Skeletal muscle satellite cell (primary cell): ENCODE measurements around the gene ZNF598.

Experiments used
- H3K27me3 ChIP-seq: 2 replicates; pipeline ENCODE4 v1.7.0; 2013; ENCODE audit warnings: low read length; ENCODE audit not compliant: control insufficient read depth, insufficient read depth
- H3K36me3 ChIP-seq: 2 replicates; pipeline ENCODE4 v1.7.0; 2013; ENCODE audit warnings: mild to moderate bottlenecking, control low read depth, low read length; ENCODE audit not compliant: insufficient read depth
- H3K4me1 ChIP-seq: 2 replicates; pipeline ENCODE4 v1.7.0; 2013; ENCODE audit warnings: low read length; ENCODE audit not compliant: control insufficient read depth, insufficient read depth
- H3K4me2 ChIP-seq: 2 replicates; pipeline ENCODE4 v1.7.0; 2013; ENCODE audit warnings: mild to moderate bottlenecking, low read length
- H3K4me3 ChIP-seq: 2 replicates; pipeline ENCODE4 v1.7.0; 2013; ENCODE audit warnings: low read length
- H3K9ac ChIP-seq: 2 replicates; pipeline ENCODE4 v1.7.0; 2013; ENCODE audit warnings: mild to moderate bottlenecking, low read depth, low read length, moderate library complexity
- H3K9me3 ChIP-seq: replicated peaks from 2 replicates; pipeline ENCODE4 v1.7.0; 2013; ENCODE audit warnings: mild to moderate bottlenecking, control low read depth, low read length

The ZNF598 gene

DNA sequence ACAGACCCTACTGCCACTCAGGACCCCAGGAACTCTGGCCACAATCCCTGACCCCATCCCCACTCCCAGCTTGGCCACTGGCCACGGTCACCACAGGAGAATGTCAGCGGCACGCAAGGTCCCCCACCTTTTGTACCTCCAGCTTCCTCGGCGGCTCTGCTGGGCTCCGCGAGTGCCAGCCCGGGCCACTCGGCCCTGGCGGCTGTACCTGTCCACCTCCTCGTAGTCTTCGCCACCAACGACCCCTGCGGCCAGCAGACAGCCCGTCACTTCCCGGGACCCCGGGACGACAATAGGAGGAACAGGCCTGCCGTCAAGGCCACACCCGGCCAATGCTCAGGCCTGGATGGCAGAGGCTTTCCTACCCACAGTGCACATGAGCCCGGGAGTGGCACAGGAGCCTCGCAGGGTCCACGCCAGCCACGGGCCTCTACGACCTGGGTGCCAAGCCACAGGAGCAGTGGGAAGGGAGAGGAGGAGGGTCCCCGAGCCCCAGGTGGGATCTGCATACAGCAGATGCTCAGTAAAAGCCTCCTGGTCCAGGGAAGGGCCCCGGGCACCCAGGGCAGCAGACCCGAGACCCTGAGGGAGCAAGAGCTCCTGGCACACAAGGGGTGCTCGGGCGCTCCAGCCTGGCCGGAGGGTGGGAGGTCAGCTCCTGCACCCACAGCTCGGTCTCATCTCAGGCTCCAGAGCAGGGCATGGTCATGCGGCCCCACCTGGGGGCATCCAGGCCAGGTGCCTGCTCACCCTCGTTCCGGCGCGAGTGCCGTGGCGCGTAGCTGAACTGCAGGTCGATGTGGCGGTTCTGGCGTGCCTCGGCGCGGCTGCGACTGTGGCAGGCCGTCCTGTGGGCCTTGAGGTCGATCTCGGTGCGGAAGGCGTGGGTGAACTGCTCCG is 7.9 kb downstream of the ZNF598 start:
- H3K9me3 ChIP-seq = no peaks in the 10 kb centered on the region
- no peaks in the 10 kb centered on the region for H3K27me3 ChIP-seq
- H3K36me3 ChIP-seq = peaks cover 61% of the 10 kb centered on the region
- no peak overlapping the region for H3K4me2 ChIP-seq
- H3K4me3 ChIP-seq = no peak overlapping the region
- H3K9ac ChIP-seq = no peak overlapping the region
- H3K4me1 ChIP-seq = peaks cover 45% of the 10 kb centered on the region

DNA sequence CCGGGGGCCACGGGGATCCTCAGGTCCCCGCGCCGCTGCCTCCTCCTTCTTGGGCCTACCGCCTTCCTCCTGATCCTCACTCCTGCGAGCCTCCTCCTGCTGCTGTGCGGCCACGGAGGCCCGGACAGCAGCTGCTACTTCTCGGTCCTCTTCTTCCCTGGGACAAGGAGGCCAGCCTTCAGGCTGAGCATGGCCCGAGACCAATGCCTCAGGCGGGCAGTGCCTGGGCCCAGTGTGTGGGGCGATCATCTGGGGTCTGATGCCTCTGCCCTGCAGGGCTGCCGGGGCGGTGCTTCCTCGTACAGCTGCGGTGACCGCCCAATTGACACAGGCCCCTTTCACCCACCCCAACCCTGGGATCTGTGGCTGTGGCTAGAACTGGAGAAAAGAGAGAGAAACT is 8.6 kb downstream of the ZNF598 start:
- Histone ChIP-seq H3K4me1 (peaks cover 38% of the 10 kb centered on the region), H3K4me3 (no peak overlapping the region), H3K36me3 (peaks cover 64% of the 10 kb centered on the region), H3K4me2 (no peak overlapping the region), H3K9me3 (no peaks in the 10 kb centered on the region), H3K27me3 (no peaks in the 10 kb centered on the region), H3K9ac (no peak overlapping the region)

- peaks cover 68% of the 10 kb centered on the region for H3K36me3 ChIP-seq
- H3K9me3 ChIP-seq = no peaks in the 10 kb centered on the region
- H3K27me3 ChIP-seq = no peaks in the 10 kb centered on the region
- H3K9ac ChIP-seq = no peak overlapping the region
- H3K4me3 ChIP-seq = no peak overlapping the region
- peaks cover 28% of the 10 kb centered on the region for H3K4me1 ChIP-seq
- no peak overlapping the region for H3K4me2 ChIP-seq
Observed at GRCh38 chr16:1999866-2000514, 9.6 kb downstream of the ZNF598 start.

DNA sequence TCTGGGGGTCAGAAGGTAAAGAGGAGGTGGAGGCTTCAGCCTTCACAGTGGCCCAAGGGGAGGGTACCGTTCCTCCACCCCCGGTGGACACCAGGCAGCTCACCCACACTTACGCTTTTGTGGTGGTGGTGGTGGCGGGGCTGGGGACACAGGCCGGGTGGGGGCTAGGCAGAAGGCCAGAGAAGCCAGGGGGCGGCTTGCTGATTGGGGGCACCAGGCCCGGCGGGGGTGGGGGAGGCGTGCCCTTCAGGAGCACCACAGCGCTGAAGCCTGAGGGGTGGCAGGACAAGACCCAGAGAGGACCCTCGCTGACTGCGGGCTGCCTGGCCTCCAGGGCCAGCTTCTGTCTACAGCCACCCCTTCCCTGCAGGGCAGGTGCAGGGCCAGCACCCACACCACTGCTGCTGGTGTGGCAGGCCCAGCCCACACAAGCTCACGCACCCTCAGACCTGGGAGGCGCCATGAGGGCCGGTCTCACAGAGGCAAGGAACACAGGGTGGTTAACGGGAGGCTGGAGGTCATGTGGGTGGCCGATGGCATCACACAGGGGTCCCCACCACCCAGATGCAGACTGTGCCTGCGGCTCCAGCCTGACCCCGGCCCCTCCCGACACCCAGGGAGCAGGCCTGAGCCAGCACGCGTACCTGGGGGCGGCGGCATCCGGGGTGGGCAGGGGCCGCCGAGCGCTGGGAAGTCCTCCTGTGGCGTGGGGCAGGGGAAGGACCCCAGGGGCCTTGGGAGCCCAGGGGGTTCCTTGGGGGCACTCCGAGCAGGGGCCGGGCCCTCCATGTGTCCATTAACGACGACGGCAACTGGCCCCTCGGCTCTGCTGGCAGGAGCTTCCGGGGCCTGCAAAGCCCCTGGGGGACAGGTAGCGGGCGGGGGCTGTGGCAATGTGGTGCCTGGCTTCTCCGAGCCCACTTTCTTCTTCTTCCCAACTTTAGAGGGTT is 10.5 kb downstream of the ZNF598 start:
- H3K9ac ChIP-seq = no peak overlapping the region
- H3K4me3 ChIP-seq = no peak overlapping the region
- peaks cover 19% of the 10 kb centered on the region for H3K4me1 ChIP-seq
- peaks cover 68% of the 10 kb centered on the region for H3K36me3 ChIP-seq
- H3K9me3 ChIP-seq = no peaks in the 10 kb centered on the region
- H3K4me2 ChIP-seq = no peak overlapping the region
- no peaks in the 10 kb centered on the region for H3K27me3 ChIP-seq

GRCh38 chr16:1998360-1998835 is 11.2 kb downstream of the ZNF598 start:
- H3K36me3 ChIP-seq = peaks cover 65% of the 10 kb centered on the region
- H3K4me2 ChIP-seq = no peak overlapping the region
- peaks cover 16% of the 10 kb centered on the region for H3K4me1 ChIP-seq
- no peaks in the 10 kb centered on the region for H3K27me3 ChIP-seq
- no peak overlapping the region for H3K9ac ChIP-seq
- no peaks in the 10 kb centered on the region for H3K9me3 ChIP-seq
- no peak overlapping the region for H3K4me3 ChIP-seq

DNA sequence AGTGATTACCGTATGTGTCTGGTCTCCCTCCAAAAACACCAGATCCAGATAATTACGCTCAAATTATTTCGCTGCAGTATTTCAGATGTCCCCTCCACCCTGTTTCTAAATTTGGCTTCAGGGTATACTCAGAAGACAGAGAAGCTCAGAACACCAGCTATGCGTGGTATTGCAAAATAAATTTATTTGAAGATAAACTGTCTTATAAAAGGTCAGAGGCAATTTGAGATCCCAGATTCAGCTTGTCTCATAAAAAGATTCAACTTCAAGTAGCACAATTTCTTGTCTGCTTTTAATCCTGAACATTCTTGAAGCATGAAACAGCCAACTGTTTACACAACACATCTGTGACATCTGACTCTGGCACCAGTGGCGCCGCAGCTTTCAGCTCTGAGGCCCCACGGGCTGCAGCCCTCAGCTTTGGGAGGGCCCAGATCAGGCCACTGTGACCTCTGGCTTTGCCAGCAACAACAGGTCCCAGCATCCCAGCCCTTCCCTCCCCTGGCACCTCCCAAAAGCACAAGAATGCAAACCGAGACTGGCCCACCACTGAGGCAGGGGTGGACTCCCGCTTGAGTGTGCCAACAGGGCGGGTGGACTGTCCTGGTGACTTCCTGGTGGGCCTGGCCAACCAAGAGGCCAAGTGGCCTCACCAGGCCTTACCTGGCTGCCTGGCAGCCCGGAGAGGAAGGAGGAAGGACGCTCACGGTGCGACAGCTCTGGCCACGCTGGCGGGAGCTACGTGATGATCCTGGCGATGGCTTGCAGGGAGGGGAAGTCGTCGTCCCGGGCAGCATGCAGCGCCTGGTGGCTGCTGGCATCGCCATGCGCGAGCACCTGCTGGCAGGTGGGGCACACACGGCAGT is 11.9 kb downstream of the ZNF598 start:
- H3K9ac ChIP-seq = no peak overlapping the region
- peaks cover 16% of the 10 kb centered on the region for H3K4me1 ChIP-seq
- H3K4me3 ChIP-seq = no peak overlapping the region
- no peaks in the 10 kb centered on the region for H3K9me3 ChIP-seq
- H3K36me3 ChIP-seq = peaks cover 59% of the 10 kb centered on the region
- no peak overlapping the region for H3K4me2 ChIP-seq
- no peaks in the 10 kb centered on the region for H3K27me3 ChIP-seq

- Histone ChIP-seq H3K4me1 (peaks cover 34% of the 10 kb centered on the region), H3K4me3 (no peak overlapping the region), H3K9me3 (no peaks in the 10 kb centered on the region), H3K36me3 (peaks cover 23% of the 10 kb centered on the region), H3K9ac (no peak overlapping the region), H3K27me3 (peaks cover 27% of the 10 kb centered on the region), H3K4me2 (no peak overlapping the region)
Observed at GRCh38 chr16:1993731-1994131, 15.9 kb downstream of the ZNF598 start.

- Histone ChIP-seq H3K36me3 (peaks cover 17% of the 10 kb centered on the region), H3K4me3 (peak overlapping the region; percentile 56), H3K4me1 (peaks cover 28% of the 10 kb centered on the region), H3K9me3 (no peaks in the 10 kb centered on the region), H3K9ac (no peak overlapping the region), H3K27me3 (peaks cover 28% of the 10 kb centered on the region), H3K4me2 (peak overlapping the region; percentile 70)
Observed at GRCh38 chr16:1992704-1993317, 16.8 kb downstream of the ZNF598 start.

- Histone ChIP-seq H3K27me3 (peaks cover 28% of the 10 kb centered on the region), H3K4me1 (peaks cover 21% of the 10 kb centered on the region), H3K9ac (no peak overlapping the region), H3K9me3 (no peaks in the 10 kb centered on the region), H3K4me2 (peak overlapping the region; percentile 79), H3K36me3 (peaks cover 12% of the 10 kb centered on the region), H3K4me3 (peak overlapping the region; percentile 62)
Observed at GRCh38 chr16:1991948-1992703, 17.5 kb downstream of the ZNF598 start.

GRCh38 chr16:1991588-1991947 is 18.1 kb downstream of the ZNF598 start:
- H3K27me3 ChIP-seq = peaks cover 28% of the 10 kb centered on the region
- peaks cover 11% of the 10 kb centered on the region for H3K36me3 ChIP-seq
- H3K9me3 ChIP-seq = no peaks in the 10 kb centered on the region
- peak overlapping the region; percentile 62 for H3K4me3 ChIP-seq
- H3K4me2 ChIP-seq = peak overlapping the region; percentile 79
- H3K9ac ChIP-seq = no peak overlapping the region
- peaks cover 17% of the 10 kb centered on the region for H3K4me1 ChIP-seq
